NCI-H748 (cell line): ENCODE data around the gene GAL3ST1.
"Not testable (repeated sequence)": the region's sequence is repeated elsewhere in the genome, so short reads cannot be mapped to it uniquely, and the experiment has no call there.

ENCODE experiments used
- DNase-seq: peaks from one replicate; lab custom pipeline; 2025; ENCODE audit not compliant: unreplicated experiment; lab: John Stamatoyannopoulos, UW

GAL3ST1 gene

DNA sequence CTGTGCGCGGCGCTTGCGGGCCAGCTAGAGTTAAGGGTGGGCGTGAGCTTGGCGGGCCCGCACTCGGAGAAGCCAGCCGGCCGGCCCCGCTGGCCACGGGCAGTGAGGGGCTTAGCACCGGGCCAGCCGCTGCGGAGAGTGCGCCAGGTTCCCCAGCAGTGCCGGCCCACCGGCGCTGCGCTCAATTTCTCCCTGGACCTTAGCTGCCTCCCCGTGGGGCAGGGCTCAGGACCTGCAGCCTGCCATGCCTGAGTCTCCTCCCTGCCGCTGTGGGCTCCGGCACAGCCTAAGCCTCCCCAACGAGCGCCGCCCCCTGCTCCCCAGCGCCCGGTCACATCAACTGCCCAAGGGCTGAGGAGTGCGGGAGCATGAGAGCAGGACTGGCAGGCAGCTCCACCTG, 22.4 kb upstream of the GAL3ST1 start:
- DNase-seq = no peak

DNA sequence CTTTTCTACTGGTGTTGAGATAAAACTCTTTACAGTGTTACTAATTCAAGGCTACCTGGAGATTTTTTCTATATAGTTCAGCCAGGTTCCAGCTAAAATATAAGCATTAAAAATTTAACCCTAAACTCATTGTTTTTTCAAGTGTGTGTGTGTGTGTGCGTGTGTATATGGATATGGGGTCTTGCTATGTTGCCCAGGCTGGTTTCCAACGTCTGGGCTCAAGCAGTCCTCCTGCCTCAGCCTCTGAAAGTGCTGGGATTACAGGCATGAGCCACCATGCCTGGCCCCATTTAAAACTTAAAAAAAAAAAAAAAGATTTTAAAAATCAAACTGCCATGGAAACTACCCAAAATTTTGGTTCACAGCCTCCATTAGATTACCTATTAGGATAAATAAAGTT, 21.7 kb upstream of the GAL3ST1 start:
- no peak for DNase-seq

DNA sequence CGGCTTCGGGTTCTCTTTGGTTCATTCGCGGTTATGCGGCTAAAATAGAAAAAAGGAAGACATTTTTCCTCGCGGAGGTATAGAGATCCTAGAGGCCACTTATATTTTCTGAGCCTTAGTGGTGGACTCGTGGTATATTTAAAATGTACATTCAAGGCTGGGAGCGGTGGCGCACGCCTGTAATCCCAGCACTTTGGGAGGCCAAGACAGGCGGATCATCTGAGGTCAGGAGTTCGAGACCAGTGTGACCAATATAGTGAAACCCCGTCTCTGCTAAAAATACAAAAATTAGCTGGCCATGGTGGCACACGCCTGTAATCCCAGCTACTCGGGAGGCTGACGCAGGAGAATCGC, 17.9 kb upstream of the GAL3ST1 start:
- not testable (repeated sequence) for DNase-seq

DNA sequence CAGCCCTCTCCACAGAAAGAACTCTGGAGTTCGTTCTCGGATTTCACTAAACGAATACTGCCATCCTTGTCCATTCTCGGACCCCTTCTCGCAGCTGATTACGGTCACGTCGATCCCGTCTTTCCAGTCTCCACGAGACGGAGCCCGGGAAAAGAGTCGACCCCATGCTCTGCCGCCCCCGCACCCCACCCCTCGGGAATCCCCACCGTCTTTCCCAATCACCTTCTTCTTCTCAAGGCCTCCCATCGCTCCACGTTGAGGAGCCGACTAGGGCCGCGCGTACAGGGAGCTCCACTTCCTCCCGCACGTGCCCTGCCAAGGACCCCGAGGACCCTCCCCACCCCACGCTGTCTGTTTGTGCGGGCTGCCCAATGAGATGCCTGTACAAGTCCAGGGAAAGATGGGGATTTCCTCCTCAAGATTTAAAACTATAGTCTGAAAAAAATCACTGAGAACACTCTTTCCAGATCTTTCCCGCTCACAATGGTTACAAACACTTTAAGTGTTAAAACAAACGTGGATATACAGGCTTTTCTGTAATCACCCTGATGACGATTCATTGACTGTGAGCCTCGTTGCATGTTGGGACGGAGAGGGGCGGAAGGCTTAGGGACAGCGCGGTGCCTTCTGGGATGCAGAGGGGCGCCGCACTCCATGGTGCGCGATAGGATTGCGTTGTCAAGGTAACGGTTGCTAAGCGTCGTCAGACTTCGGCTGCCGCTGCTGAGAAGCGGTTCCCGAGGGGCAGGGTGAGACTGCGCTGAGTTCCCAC, 17.3 kb upstream of the GAL3ST1 start, which contains the start of gene PES1:
Gene PES1 (minus strand): TSS at position 323 of the 772 bp plus-strand sequence. CDS start 77 bp downstream, at position 246.
- peak; percentile 98 for DNase-seq

DNA sequence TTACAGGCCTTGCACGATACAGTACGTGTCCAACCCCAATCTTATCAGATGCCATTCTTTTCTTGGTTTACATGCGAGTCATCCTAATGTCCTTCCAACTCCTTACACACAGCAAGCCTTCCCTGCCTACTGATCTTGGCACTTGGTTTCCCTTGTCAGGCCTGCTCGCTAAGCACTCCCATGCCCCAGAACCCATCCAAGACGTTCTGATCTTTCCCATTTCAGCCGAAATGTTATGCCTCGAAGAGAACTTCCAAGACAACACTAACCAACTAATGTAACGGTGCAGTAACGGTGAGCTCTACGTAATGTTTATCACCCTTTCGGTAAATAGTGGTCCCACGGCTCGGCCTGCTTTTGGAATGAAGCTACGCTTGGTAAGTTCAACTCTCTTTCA, 16.7 kb upstream of the GAL3ST1 start:
- DNase-seq = no peak

DNA sequence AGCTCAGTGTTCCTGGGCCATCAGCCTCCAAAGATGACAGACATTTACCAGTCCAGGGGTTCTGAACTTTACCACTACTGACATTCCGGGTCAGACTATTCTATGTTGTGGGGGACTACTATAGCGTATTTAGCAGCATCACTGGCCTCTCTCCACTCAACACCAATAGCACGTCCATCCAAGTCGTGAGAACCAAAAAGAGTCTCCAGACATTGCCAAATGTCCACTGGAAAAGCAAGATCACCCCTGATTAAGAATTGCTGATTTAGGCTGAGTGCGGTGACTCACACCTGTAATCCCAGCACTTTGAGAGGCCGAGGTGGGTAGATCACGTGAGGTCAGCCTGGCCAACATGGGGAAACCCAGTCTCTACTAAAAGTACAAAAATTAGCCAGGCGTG, 11.9 kb upstream of the GAL3ST1 start:
- no peak for DNase-seq

DNA sequence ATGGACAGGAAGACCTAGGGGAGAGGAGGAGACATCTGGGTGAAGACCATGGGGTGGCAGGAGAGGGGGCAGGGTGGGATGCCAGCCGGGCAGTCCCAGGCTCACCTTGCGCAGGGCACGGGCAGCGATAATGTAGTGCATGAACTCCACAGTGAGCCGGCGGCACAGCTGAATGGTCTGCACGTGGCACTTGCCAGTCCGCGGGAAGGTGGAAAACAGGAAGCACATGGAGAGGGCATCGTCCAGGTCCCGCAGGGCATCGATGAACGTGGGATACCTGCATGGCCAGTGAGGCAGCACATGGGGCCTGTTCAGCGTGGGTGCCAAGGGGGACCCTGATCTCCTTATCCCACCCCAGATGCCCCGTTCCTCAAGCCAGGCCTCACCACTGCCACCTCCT, 10.0 kb upstream of the GAL3ST1 start:
- DNase-seq = no peak

DNA sequence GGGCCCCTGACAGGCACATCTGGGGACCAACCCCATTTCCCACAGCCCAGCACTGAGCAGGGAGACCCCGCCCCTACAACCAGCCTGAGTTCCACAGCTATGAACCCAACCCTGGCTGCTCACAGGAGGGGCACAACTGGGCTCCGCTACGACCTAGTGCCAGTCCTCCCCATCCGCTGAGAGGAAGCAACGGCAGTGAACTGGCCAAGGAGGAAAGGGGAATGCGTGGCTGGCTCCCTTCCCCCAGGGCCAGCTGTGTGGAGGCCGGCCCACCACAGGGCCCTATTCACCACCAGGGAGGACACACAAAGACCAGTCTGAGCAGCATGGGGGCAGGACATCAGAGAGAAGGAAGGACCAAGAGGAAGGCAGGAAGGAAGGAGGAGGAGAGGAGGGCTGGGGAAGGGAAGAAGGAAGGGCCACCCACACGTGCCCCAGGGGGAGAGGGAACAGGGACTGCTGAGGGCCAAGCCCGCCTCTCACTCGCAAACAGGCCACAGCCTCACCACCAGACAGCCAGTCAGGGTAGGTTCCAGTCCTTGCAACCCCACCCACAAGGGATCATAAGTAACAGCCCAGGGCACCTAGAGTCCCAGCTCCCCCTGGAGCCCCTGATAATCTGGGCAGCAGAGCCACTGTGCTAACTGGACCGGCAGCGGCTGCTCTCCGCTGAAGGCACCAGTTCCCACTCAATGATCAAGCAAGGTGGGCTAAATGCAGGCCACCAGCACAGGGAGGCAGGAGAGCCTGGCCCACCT, 8.5 kb upstream of the GAL3ST1 start:
- DNase-seq = no peak

DNA sequence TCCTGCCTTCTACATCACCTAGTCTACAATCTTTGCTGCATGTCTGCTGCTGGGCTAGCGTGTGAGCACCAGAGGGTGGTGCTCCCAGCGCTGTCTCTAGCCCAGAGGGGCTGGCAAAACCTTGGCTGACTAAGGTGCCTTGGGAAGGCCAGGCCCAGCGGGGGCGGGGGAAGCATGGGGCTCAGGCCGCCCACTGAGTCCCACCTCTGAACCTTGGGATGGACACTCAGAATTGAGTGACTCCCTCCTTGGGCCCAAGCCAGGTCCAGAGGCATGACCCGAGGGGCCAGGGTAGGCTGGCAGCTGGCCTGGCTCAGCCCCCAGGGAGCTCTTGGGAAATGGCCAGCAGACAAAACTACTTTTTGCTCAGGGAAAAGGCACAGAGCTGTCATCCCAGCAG, 7.6 kb upstream of the GAL3ST1 start:
- no peak for DNase-seq

DNA sequence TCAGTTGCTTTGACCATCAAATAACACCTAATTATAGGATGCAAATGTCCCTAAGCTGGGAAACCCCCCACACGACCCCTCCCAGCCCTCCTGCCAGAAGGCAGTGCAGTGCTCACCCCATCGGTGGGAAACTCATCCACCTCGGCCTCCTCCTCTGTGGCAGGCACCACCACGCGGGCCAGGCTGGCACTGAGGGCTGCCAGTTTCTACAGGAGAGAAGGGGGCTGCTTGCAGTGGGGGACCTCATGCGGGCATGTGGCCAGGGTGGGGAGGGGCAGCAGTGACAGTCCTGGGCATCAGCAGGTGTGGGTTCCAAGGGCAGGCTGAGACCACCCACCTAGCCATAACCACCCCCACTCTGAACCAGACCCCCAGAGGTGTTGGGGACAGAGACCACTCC, 6.4 kb upstream of the GAL3ST1 start:
- DNase-seq = no peak

DNA sequence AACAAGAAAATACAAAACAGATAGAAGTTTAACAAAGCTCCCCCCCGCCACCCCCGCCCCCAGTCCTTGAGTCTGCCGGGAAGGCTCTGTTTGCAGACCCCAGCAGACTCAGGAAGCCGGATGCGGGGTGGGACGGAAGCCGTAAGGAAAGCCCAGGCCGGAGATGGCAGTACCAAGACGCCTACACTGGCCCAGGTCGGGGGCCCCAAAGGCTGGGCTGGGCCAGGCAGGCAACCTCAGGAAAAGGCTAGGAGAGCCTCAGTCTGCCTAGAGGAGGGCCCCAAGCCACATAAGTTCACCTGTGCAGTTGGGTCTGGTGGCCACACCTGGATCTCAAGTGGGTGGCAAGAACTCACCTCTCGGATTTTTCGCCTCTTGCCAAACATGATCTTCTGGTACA, 4.0 kb upstream of the GAL3ST1 start:
- no peak for DNase-seq

DNA sequence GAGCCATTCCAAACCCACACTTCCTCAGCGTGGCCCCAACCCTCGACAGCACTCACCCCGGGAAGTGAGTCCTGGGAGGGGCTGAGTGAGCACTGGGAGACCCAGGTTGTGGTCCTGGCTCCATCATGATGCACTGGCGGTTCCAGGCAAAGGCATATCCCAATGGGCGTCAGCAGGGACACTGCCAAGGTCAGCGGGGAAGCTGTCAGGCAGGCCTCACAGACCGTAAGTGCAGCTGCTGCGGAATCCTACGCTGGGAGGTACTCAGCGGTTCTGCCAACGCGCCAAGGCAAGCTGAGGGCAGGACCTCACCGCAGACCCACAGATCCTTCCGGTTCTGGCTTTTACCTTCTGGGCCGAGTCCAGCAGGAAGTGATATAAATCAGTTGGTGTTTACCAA, 1.4 kb upstream of the GAL3ST1 start:
- DNase-seq = no peak

DNA sequence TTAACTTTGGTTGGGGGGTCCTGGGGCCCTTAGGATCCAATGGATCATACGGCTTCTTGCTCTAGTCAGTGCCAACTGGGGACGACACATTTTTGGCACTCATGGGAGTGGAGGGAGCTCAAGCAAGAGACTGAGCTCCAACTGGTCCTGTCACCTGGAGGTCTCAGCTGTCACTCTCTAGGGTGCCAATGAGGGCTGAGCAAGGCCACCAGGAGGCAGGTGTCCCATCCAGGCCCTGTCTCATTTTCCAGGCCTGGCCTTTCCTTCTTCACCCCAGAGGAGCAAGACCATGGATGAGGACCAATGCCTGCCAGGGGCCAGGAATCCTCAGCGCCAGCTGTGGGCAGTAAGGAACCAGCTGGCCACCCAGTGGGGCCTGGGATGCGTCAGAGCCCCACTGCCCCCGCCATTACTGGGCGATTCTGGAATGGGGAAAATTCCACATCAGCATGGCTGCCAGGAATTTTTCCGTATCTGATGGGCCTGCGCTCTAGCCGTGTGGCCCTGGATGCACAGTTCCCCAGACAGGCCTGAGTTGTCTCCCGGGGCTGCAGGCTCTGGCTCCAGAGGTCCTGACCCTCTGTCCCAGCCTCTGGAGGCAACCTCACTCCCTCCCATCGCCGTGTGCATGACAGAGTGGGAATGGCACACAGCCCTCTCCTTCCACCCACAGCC, 669 bp upstream of the GAL3ST1 start:
- DNase-seq = peak; percentile 6

DNA sequence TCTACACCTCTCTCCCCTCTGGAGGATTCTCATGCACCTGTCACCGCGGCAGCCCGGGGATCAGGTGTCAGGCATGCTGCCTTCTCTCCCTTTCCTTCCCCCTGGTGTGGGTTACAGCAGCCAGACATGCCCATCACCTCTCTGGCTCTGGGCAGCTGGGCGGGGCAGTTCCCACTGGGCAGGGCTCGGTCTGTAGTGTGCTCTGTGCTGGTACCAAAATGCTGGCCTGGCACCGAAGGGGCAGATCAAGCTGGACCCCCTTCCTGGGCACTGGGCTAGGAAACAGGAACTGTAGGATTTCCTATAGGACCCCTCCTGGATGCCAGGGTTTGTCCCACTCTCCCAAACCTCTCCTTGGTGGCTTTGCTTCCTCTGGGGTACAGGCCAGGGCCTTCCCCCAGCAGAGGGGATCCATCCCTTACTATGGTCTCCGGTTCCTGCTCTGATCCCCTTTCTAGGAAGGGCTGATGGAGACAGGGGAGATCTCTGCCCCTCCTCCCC, 821 bp downstream of the GAL3ST1 start:
- DNase-seq = peak; percentile 33

DNA sequence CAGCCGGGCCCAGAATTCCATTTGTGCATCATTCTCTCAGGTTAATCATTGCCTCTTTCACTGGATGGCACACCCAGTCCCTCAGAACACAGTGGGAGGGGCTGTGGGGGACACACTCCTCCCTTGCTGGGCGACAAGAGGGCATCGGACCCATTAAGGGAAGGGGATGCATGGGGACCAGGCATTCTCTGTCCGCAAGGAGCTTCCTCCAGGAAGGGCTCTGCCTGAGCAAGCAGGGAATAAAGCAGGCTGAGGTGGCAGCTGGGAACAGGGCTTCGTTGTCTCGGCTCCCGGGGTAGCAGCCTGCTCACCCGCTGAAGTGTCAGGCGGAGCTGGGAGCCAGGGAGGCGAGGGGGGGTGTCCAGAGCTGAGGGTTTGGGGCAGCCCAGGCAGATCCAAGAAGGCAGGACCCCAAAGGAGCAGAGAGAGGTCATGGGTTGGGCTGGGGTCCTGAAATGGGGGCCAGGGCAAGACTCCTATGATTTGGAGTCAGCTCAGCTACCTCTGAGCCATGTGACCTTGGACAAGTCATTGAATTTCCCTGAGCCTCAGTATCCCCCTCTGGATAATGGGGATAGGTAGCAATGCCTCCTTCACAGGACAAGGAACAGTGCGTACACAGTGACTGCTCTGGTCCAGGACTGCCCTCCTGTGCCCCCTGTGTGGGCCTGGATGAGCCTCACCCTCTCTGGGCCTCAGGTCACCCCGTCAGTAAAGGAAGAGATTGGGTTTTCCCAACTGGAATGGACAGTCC, 1.4 kb downstream of the GAL3ST1 start:
- no peak for DNase-seq

DNA sequence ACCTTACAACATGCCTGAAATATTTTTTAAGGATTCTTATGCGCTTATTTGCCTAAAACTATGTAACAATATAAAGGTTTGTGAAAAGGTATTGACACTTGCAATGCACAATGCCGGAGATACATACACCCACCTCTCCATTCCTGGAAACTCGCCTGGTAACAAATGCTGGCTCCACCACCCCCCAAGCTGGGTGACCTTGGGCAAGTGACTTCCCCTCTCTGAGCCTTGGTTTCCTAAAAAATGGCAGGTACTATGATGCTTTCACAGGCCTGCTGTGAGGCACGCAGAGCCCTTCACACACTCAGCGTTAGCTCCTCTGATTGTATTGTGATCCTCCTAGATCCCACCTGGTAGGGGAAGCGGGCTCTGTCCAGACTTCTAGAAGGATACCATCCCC, 2.3 kb downstream of the GAL3ST1 start:
- DNase-seq = no peak

DNA sequence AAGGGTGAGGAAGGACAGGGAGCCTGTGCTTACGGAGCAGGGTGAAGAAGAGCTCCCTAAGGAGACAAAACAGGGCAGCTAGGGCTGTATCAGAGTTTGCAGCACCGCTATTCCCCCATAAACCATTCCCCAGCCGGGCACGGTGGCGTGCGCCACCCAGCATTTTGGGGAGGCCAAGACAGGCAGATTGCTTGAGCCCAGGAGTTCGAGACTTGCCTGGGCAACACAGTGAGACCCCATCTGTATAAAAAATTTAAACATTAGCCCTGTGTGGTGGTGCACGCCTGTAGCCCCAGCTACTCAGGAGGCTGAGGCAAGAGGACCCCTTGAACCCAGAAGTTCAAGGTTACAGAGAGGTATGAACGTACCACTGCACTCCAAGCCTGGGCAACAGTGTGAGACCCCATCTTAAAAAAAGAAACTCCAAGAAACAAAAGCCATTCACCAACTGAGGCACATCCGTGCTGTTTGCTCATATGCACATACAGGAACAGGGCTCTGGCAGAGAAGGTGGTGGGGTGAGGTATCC, 4.7 kb downstream of the GAL3ST1 start:
- no peak for DNase-seq

DNA sequence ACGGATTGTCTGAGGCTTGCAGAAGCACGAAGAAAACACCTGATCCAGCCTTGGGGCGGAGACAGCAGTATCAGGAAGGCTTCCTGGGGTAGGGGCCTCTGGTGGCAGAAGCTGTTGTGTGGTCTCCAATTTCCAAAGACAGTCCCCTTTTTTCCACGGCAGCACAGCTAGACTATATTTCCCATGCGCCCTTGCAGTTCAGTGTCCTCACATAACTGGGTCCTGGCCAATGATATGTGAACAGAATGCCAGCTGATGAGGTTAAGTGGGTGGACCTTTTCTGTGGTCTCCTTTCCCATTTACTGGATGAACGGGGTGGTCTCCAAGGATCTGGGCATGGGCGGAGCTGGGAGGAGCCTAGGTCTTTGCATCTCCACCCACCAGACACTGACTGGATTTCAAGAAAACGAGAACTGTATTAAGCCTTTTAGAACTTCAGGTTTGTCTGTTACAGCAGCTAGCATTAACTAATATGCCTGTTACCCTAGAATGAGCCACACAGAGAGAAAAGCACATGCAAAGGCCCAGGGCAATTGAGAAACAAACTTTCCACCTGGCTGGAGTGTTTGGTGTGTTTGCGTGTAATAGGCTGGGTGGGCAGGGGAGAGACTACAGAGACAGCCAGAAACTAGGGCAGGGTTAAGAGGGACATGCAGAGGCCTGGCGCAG, 6.2 kb downstream of the GAL3ST1 start:
- DNase-seq = no peak

DNA sequence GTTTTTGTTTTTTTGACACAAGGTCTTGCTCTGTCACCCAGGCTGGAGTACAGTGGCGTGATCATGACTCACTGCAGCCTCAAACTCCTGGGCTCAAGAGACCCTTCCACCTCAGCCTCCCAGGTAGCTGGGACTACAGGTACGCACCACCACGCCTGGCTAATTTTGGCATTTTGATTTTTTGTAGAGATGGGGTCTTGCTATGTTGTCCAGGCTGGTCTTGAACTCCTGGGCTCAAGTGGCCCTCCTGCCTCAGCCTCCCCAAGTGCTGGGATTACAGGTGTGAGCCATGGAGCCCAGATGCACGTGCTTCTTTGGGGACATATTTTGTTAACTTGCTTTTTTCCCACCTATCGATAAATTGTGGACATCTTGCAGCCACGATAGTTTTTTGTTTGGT, 7.2 kb downstream of the GAL3ST1 start:
- not testable (repeated sequence) for DNase-seq

DNA sequence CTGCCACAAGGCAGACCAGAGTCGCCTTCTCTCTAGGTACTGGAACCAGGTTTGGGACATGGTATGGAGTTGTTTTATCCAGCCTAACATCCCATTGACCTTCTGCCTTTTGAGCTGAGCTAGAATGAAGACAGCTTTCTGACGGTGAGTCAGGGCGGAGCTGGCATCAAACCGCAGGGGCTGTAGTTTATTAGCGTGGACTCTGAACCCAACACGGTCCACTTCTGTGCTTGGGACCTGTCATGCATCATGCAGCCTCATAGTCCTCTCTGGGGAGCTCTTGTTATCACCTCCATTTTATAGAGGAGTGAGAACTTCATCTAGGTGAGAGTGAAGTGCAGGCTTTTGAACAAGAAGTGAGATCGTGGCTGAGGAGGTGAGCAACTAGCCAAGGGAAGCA, 8.3 kb downstream of the GAL3ST1 start:
- no peak for DNase-seq
